GM18505 (cell line): Measurements from ENCODE around the gene CNTNAP2.

Experiments
- ATAC-seq: cut with Tn5 transposase; IDR thresholded peaks from one replicate; pipeline ENCODE4 v1.9.1; 2021; ENCODE audit not compliant: unreplicated experiment
- POLR2A ChIP-seq: IDR thresholded peaks from 4 replicates; pipeline ENCODE4 v1.6.1; 2011; ENCODE audit warnings: borderline replicate concordance; ENCODE audit not compliant: insufficient read depth, insufficient read length; ENCODE audit errors: extremely low read depth

The CNTNAP2 gene

GRCh38 chr7:148223738-148224137 is 2107.1 kb downstream of the CNTNAP2 start:
- TF ChIP-seq POLR2A = no peak
- ATAC-seq = no peak

DNA sequence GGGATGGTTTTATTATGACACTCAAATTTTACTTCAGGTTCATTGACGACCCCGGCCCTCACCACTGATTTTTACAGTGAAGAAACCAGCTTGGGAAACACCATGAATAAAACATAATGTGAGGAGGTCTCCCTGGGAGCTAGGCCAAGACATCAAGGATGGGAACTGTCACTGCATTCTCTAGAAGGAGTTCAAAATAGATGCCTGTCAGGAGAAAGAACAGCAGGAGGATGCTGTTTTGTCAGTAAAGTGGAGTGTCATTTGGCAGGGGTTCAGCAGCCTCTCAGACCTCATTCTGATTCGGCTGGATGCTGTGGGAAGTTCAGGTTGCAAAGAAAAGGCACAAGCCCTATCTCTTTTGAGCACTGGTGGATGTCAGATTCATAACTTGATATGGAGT is 2113.7 kb downstream of the CNTNAP2 start:
- ATAC-seq = no peak
- no peak for TF ChIP-seq POLR2A

DNA sequence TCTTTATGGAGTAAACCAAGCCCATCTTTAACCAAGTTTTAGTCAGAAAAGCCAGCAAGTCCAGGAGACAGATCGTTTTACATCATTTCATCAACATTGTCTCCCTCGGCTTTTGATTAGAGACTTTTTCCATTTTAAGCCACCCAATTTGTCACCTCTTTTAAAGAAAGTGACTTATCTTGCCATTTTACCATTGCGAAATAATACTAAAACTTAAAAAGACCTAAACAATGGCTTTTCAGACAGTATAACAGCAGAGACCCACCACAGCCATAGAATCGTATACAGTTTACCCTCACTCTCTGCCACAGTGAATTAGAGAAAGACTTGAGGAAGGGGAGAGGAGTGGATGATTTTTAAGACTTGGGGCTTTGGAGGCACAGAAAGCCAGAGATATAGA is 2114.3 kb downstream of the CNTNAP2 start:
- no peak for ATAC-seq
- TF ChIP-seq POLR2A = no peak

DNA sequence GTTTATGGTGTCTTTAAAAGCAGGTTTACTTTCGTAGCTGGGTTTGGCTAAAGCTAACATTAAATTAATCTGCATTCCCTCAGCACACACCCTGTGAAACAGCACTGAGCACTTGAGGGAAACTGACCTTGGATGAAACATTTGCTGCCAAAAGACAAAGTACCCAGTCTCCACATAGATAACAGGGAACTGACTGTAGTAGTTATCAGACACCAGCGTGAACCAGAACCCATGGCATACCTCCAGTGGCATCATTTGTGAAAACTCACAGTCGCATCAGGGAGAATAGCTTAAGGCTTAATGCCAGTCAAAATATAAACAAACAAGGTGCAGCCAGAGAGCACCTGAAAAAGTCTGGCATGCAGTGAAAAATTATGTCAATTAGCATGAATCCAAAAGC is 2116.2 kb downstream of the CNTNAP2 start:
- no peak for ATAC-seq
- TF ChIP-seq POLR2A = no peak

GRCh38 chr7:148234715-148235114 is 2118.1 kb downstream of the CNTNAP2 start:
- no peak for ATAC-seq
- TF ChIP-seq POLR2A = no peak

DNA sequence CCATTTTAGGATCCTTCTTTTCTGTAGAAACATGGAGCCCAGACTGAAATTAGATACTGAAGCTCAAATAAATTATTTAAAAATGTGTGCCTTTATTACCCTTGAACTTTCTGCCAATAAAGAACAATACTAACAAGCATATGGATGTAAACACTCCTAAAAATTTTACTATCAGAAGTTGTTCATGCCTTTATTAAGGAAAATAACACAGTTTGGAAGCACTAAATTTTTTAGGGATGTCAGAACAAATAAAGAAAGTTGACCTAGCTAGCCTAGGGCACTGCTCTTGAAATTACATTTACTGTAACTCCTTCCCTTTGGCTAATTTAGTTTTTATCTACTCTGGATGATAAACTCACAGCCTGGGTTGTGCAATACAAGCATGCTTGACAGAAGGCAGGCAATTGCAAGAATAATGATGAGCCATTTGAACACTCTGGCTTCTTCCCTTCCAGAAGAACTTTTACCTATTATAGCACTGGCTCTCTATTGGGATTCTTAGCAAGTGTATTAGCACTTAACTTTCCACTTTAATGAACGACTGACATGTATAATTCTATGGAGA is 2122.2 kb downstream of the CNTNAP2 start:
- no peak for TF ChIP-seq POLR2A
- no peak for ATAC-seq

DNA sequence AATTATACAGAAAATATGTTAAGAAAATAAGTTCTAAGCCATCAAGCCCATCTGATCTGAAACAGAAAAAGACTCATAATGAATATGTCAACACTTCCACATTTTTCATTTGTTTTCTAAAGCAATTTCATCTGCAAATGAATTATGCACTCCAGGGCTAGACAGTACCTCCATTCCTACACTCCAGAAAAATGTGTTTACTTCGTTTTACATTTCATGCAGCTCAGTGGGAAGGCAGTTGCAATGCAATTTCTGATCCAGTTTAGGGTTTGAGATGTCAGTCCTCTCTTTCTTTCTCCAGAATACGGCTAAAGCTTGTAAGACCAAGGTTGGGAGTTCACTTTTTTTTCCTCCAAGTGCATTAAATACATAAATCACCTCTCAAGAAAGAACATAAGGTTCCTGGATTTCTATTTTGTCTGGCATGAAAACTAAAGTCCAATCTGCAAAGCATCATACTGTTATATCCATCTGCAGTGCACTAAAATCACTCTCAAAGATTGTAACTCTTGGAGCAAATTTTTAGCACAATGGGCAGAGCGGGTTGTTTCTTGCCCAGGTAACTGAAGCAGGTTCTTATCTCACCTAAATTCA is 2125.2 kb downstream of the CNTNAP2 start:
- no peak for ATAC-seq
- TF ChIP-seq POLR2A = no peak

DNA sequence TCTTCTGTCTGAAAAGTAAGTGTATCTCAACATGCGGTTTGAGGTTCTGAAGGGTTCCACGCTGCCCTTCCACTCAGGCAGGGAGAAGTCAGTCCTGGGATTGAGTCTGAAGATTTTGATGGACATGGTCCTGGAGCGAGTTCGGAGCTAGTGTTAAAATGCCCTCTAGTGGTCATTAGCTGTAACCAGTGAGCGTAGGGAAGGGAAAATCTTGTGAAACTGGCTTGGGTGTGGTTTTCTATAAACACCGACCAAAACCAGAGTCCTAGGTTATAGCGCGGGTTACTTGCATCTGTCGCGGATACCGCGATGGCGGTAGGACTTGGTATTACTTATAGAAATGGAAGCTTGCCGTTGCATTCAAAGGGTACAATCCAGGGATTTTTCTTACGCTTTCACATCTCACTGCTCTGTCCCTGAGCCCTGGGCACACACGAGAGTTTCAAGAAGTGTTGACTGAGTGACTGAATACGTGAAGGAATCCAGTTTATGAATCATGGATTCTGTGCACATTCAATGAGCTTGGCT is 2125.8 kb downstream of the CNTNAP2 start:
- no peak for TF ChIP-seq POLR2A
- peak; percentile 93 for ATAC-seq

- TF ChIP-seq POLR2A = no peak
- ATAC-seq = no peak
These were observed 2128.8 kb downstream of the CNTNAP2 start for GRCh38 chr7:148245381-148245780.

DNA sequence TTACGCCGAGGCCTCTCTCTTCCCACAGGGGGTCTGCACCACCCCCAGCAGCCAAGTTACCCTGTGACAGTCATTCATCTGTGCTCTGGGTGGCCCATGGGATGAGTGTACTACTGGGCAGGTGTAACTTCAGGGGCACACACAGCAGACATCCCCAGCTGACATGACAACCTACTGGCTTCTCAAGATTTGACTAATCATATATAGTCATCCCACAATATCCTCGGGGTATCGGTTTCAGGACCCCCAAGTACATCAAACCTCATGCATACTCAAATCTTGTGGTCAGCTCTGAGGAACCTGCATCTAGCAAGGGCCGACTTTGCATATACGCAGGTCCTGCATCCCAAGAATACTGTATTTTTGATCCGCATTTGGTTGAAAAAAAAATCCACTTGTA is 2137.0 kb downstream of the CNTNAP2 start:
- ATAC-seq = peak; percentile 95
- no peak for TF ChIP-seq POLR2A

GRCh38 chr7:148255333-148255732 is 2138.7 kb downstream of the CNTNAP2 start:
- TF ChIP-seq POLR2A = no peak
- ATAC-seq = no peak

DNA sequence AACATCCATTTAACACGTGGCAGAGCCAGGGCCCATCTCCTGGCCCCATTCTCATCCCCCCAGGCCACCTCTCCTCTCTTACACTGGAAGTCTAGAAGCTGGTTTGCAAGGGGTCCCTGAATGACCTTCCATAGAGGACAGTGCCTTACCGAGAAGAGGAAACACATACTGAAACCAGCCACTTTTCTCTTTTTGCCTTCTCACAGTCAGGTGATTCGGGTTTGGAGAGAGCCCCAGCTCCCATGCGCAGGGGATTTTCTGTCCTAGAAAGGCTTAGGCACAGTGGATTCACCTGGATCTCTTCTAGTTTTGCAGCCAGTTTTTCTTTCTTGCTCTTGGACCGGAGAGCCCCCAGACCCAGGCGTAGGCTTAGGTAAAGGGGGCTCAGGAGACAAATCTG is 2139.8 kb downstream of the CNTNAP2 start:
- no peak for TF ChIP-seq POLR2A
- no peak for ATAC-seq

- no peak for TF ChIP-seq POLR2A
- ATAC-seq = no peak
These were observed 2144.0 kb downstream of the CNTNAP2 start for GRCh38 chr7:148260599-148260998.

GRCh38 chr7:148261523-148261922 is 2144.9 kb downstream of the CNTNAP2 start:
- TF ChIP-seq POLR2A = no peak
- ATAC-seq = no peak
